NB4 (cell line): ENCODE data around the gene ICOS.
"Not testable (repeated sequence)": the region's sequence is repeated elsewhere in the genome, so short reads cannot be mapped to it uniquely, and the experiment has no call there.

ENCODE experiments used
- DNase-seq: peaks from one replicate; pipeline ENCODE4 v3.0.0; 2010; ENCODE audit warnings: low read depth
- H3K4me3 ChIP-seq: one replicate; pipeline ENCODE4 v1.5.1; 2011; ENCODE audit warnings: mild to moderate bottlenecking, low read depth, low read length, moderate library complexity
- MYC ChIP-seq: IDR thresholded peaks from 2 replicates; pipeline ENCODE4 v1.6.1; 2011; ENCODE audit warnings: low read depth, low read length
- POLR2A ChIP-seq: IDR thresholded peaks from 2 replicates; pipeline ENCODE4 v1.6.1; 2011; ENCODE audit warnings: mild to moderate bottlenecking; ENCODE audit not compliant: insufficient read length; ENCODE audit errors: extremely low read depth
- TF ChIP-seq, protein P1 (sequence below): IDR thresholded peaks from one replicate; pipeline ENCODE4 v1.5.1; 2012; ENCODE audit warnings: low read depth, low read length
- TF ChIP-seq, protein P2 (sequence below): IDR thresholded peaks from 2 replicates; pipeline ENCODE4 v1.6.1; 2011; ENCODE audit warnings: low read depth, low read length

ICOS gene

DNA sequence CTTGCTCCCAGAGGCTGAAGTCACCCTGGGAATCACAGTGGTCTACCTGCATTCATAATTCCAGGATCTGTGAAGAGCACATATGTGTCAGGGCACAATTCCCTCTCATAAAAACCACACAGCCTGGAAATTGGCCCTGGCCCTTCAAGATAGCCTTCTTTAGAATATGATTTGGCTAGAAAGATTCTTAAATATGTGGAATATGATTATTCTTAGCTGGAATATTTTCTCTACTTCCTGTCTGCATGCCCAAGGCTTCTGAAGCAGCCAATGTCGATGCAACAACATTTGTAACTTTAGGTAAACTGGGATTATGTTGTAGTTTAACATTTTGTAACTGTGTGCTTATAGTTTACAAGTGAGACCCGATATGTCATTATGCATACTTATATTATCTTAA, 24.2 kb downstream of the ICOS start:
- H3K4me3 ChIP-seq: no peak overlapping the region
- DNase-seq: no peak
- TF ChIP-seq MYC: no peak
- TF ChIP-seq, protein P1, sequence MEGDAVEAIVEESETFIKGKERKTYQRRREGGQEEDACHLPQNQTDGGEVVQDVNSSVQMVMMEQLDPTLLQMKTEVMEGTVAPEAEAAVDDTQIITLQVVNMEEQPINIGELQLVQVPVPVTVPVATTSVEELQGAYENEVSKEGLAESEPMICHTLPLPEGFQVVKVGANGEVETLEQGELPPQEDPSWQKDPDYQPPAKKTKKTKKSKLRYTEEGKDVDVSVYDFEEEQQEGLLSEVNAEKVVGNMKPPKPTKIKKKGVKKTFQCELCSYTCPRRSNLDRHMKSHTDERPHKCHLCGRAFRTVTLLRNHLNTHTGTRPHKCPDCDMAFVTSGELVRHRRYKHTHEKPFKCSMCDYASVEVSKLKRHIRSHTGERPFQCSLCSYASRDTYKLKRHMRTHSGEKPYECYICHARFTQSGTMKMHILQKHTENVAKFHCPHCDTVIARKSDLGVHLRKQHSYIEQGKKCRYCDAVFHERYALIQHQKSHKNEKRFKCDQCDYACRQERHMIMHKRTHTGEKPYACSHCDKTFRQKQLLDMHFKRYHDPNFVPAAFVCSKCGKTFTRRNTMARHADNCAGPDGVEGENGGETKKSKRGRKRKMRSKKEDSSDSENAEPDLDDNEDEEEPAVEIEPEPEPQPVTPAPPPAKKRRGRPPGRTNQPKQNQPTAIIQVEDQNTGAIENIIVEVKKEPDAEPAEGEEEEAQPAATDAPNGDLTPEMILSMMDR: no peak

DNA sequence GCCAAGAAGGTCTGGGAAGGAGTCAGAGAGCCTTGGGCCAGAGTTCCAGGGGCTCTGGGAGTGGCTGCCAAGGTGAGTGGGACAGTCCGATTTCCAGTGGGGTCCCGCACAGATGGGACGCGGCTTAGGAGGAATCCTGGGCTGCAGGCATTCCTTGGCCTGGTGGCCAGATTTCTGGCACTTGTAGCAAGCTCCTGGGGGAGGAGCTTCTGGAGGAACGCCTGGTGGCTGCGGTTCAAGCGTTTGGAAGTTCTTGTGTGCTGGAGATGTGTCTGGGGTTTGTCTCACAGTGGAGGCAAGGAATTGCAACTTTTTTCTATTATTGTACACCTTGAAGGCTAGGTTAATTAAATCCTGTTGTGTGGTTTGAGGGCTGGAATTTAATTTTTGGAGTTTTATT, 28.6 kb downstream of the ICOS start:
- not testable (repeated sequence) for DNase-seq, H3K4me3 ChIP-seq

DNA sequence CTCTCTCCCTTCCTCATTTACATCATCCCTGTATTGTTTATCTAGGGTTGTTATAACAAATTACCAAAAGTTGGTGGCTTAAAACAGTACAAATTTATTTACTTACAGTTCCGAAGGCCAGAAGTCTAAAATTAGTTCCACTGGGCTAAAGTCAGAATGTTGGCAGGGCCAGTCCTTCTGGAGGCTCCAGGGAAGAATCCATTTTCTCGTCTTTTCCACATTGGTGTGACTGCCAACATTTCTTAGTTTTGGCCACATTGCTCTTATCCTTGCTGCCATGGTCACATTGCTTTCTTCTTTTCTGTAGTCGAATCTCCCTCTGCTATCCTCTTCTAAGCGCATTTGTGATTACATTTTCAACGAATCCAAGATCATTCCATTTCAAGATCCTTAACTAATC, 34.7 kb downstream of the ICOS start:
- H3K4me3 ChIP-seq: no peak overlapping the region
- DNase-seq: no peak
- TF ChIP-seq, protein P2, sequence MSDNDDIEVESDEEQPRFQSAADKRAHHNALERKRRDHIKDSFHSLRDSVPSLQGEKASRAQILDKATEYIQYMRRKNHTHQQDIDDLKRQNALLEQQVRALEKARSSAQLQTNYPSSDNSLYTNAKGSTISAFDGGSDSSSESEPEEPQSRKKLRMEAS: no peak
- no peak for TF ChIP-seq POLR2A
- TF ChIP-seq, protein P1: no peak
- no peak for TF ChIP-seq MYC

DNA sequence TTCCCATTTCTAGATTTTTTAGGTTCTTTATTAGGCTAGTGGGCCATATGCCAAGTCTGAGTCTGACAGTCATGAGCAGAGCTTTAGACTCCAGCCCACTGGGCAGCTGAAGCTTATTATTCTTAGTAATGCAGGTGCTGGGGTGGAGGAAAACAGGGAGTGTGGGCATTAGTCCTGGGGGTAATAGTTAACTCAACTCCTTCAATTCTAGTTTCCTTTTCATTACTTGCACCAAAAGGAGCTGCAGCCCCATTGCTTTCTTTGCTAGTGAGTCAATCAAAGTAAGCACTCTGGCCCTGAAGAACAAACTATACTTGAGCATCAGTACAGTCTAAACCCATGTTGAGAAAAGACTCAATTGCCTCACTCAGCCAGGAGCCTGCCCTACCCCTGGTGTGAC, 35.5 kb downstream of the ICOS start:
- DNase-seq: no peak
- TF ChIP-seq POLR2A: no peak
- no peak for TF ChIP-seq MYC
- TF ChIP-seq, protein P1: no peak
- TF ChIP-seq, protein P2: no peak
- H3K4me3 ChIP-seq: no peak overlapping the region

DNA sequence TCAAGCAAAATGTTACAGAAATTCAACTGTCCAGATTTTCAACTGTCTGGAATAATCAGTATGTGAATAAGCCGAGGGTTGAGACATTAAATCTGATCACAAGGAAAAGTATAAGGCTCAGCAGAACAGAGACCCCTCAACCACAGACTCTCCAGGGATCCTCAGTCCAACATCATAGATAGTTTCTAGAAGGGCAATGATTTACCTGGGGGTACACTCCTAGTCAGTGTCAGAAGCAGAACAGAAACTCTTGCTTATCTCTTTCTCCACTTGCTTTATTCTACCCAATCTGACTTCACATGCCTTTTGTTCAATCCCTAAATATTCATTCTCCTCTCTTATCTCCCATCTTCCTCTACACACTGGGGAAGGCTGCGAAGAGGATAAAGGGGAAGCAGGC, 36.4 kb downstream of the ICOS start:
- TF ChIP-seq POLR2A: no peak
- TF ChIP-seq MYC: no peak
- TF ChIP-seq, protein P1: no peak
- TF ChIP-seq, protein P2: no peak
- no peak overlapping the region for H3K4me3 ChIP-seq
- no peak for DNase-seq

DNA sequence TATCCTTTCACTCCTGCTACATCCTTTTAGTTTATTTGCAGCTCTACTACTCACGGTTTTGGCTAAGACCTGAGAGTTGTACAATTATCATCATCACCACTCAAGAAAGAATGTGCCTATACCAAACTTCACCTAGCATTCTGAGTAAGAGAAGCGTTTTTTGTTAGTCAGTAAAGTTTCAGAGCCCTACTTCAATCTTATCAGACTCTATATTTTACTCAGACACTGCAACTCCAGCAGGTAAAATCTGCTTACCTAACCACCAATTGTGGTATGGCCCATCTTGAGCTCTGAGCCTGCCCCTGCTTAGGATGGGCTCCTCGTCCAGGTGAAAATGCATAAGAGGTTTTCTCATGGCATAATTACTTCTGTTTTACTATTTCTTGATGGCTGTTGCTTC, 37.1 kb downstream of the ICOS start:
- TF ChIP-seq MYC (no peak), POLR2A (no peak)
- TF ChIP-seq, protein P2: no peak
- TF ChIP-seq, protein P1: no peak
- DNase-seq: no peak
- no peak overlapping the region for H3K4me3 ChIP-seq
